ENCODE data around the gene RAB8B. TPM values are rescaled to one million over a fixed set of nuclear protein-coding genes. Genes with fewer than 3 reads are reported as not detected.

The RAB8B gene
- total RNA-seq, 2 donors from 2014 or later: 7.4 to 18.0 TPM

GRCh38 chr15:63226155-63226883 lies 36.9 kb downstream of the RAB8B start:
- Histone ChIP-seq H3K27ac (no peak overlapping the region), H3K36me3 (no peaks in the 10 kb centered on the region), H3K4me1 (peaks cover 2% of the 10 kb centered on the region), H3K9ac (ENCODE audit: low read depth in 2 of 2, low read length in 2 of 2) (no peak overlapping the region), H3K27me3 (no peaks in the 10 kb centered on the region), H3K9me3 (no peaks in the 10 kb centered on the region), H3K4me3 (no peak overlapping the region)
- DNase-seq: no peak
- TF ChIP-seq CTCF (IDR thresholded peaks at IDR 0.05): no peak
- intact Hi-C loops (cut with DNase I): no loop called here

GRCh38 chr15:63226966-63227401 lies 37.6 kb downstream of the RAB8B start:
- Histone ChIP-seq H3K36me3 (no peaks in the 10 kb centered on the region), H3K4me1 (no peaks in the 10 kb centered on the region), H3K4me3 (no peak overlapping the region), H3K27me3 (no peaks in the 10 kb centered on the region), H3K9ac (ENCODE audit: low read depth in 2 of 2, low read length in 2 of 2) (no peak overlapping the region), H3K9me3 (no peaks in the 10 kb centered on the region), H3K27ac (no peak overlapping the region)
- no peak for TF ChIP-seq CTCF (IDR thresholded peaks at IDR 0.05)
- intact Hi-C loops (cut with DNase I): no loop called here
- DNase-seq: no peak

- H3K27ac ChIP-seq: no peak overlapping the region
- no peak for DNase-seq
- no peak overlapping the region for H3K4me3 ChIP-seq
- no peaks in the 10 kb centered on the region for H3K27me3 ChIP-seq
- H3K9me3 ChIP-seq: no peaks in the 10 kb centered on the region
- H3K36me3 ChIP-seq: no peaks in the 10 kb centered on the region
- no peaks in the 10 kb centered on the region for H3K4me1 ChIP-seq
- H3K9ac ChIP-seq (ENCODE audit: low read depth in 2 of 2, low read length in 2 of 2): no peak overlapping the region
- TF ChIP-seq CTCF (IDR thresholded peaks at IDR 0.05): no peak
- intact Hi-C loops (cut with DNase I): no loop called here
Measured at GRCh38 chr15:63227689-63228088, 38.3 kb downstream of the RAB8B start.

GRCh38 chr15:63231206-63231605 lies 41.8 kb downstream of the RAB8B start:
- Histone ChIP-seq H3K9ac (ENCODE audit: low read depth in 2 of 2, low read length in 2 of 2) (no peak overlapping the region), H3K4me1 (peaks cover 6% of the 10 kb centered on the region), H3K27me3 (no peaks in the 10 kb centered on the region), H3K36me3 (no peaks in the 10 kb centered on the region), H3K4me3 (no peak overlapping the region), H3K27ac (no peak overlapping the region), H3K9me3 (no peaks in the 10 kb centered on the region)
- intact Hi-C loops (cut with DNase I): no loop called here
- no peak for TF ChIP-seq CTCF (IDR thresholded peaks at IDR 0.05)
- DNase-seq: no peak

- Histone ChIP-seq H3K4me3 (no peak overlapping the region), H3K27me3 (no peaks in the 10 kb centered on the region), H3K9ac (ENCODE audit: low read depth in 2 of 2, low read length in 2 of 2) (no peak overlapping the region), H3K9me3 (no peaks in the 10 kb centered on the region), H3K36me3 (no peaks in the 10 kb centered on the region), H3K4me1 (peaks cover 6% of the 10 kb centered on the region), H3K27ac (no peak overlapping the region)
- TF ChIP-seq CTCF (IDR thresholded peaks at IDR 0.05): no peak
- intact Hi-C loops (cut with DNase I): no loop called here
- DNase-seq: no peak
Measured at GRCh38 chr15:63231706-63232105, 42.3 kb downstream of the RAB8B start.
